ENCODE data around the gene GSG1L2.
"Not testable (repeated sequence)": the region's sequence is repeated elsewhere in the genome, so short reads cannot be mapped to it uniquely, and the experiment has no call there.

The GSG1L2 gene

GRCh38 chr17:9790316-9790715 is 31.6 kb downstream of the GSG1L2 start:
- DNase-seq (ENCODE audit: low read depth) = no peak

GRCh38 chr17:9788601-9789000 is 33.3 kb downstream of the GSG1L2 start:
- DNase-seq (ENCODE audit: low read depth) = no peak

- no peak for DNase-seq (ENCODE audit: low read depth)
Observed at GRCh38 chr17:9784544-9784943, 37.3 kb downstream of the GSG1L2 start.

- DNase-seq (ENCODE audit: low read depth) = not testable (repeated sequence)
Observed at GRCh38 chr17:9783465-9783864, 38.4 kb downstream of the GSG1L2 start.

GRCh38 chr17:9783050-9783449 is 38.8 kb downstream of the GSG1L2 start:
- DNase-seq (ENCODE audit: low read depth) = no peak

- DNase-seq (ENCODE audit: low read depth) = no peak
Observed at GRCh38 chr17:9780552-9780951, 41.3 kb downstream of the GSG1L2 start.

GRCh38 chr17:9776911-9777310 is 45.0 kb downstream of the GSG1L2 start:
- no peak for DNase-seq (ENCODE audit: low read depth)

- DNase-seq (ENCODE audit: low read depth) = no peak
Observed at GRCh38 chr17:9772658-9773057, 49.2 kb downstream of the GSG1L2 start.

- no peak for DNase-seq (ENCODE audit: low read depth)
Observed at GRCh38 chr17:9771465-9771864, 50.4 kb downstream of the GSG1L2 start.

GRCh38 chr17:9769036-9769695 is 52.7 kb downstream of the GSG1L2 start:
- DNase-seq (ENCODE audit: low read depth) = no peak

- no peak for DNase-seq (ENCODE audit: low read depth)
Observed at GRCh38 chr17:9768381-9768934, 53.4 kb downstream of the GSG1L2 start.

GRCh38 chr17:9767432-9767991 is 54.4 kb downstream of the GSG1L2 start:
- DNase-seq (ENCODE audit: low read depth) = no peak

- no peak for DNase-seq (ENCODE audit: low read depth)
Observed at GRCh38 chr17:9766970-9767369, 54.9 kb downstream of the GSG1L2 start.

GRCh38 chr17:9765322-9765721 is 56.6 kb downstream of the GSG1L2 start:
- no peak for DNase-seq (ENCODE audit: low read depth)

GRCh38 chr17:9763643-9764042 is 58.2 kb downstream of the GSG1L2 start:
- DNase-seq (ENCODE audit: low read depth) = no peak

- no peak for DNase-seq (ENCODE audit: low read depth)
Observed at GRCh38 chr17:9760266-9760665, 61.6 kb downstream of the GSG1L2 start.

GRCh38 chr17:9755083-9755482 is 66.8 kb downstream of the GSG1L2 start:
- DNase-seq (ENCODE audit: low read depth) = no peak
